Neural cell (in vitro differentiated cells): ENCODE measurements around the gene ERMAP.

Experiments
- EZH2 ChIP-seq: fragments of 200-600, 300-800 bp; shearing (Covaris generic), sonication (generic); IDR thresholded peaks from 2 replicates; pipeline ENCODE4 v1.6.1; 2014; ENCODE audit warnings: antibody characterized with exemption, low read length, borderline replicate concordance, mild to moderate bottlenecking; ENCODE audit not compliant: insufficient read depth, poor library complexity, severe bottlenecking
- POLR2AphosphoS5 ChIP-seq: IDR thresholded peaks from 2 replicates; pipeline ENCODE4 v1.6.1; 2012
- RAD21 ChIP-seq: fragments of 450-650 bp; conservative IDR thresholded peaks from 2 replicates; pipeline ENCODE4 v1.6.1; 2014; ENCODE audit warnings: antibody characterized with exemption, mild to moderate bottlenecking, moderate library complexity
- TAF1 ChIP-seq: IDR thresholded peaks from 2 replicates; pipeline ENCODE4 v1.6.1; 2012; ENCODE audit warnings: low read depth
- TF ChIP-seq, protein P1 (sequence below): fragments of 450-650 bp; IDR thresholded peaks from 2 replicates; pipeline ENCODE4 v1.5.1; 2014; ENCODE audit warnings: antibody characterized with exemption, mild to moderate bottlenecking, moderate library complexity; ENCODE audit not compliant: poor library complexity, severe bottlenecking

DNA sequence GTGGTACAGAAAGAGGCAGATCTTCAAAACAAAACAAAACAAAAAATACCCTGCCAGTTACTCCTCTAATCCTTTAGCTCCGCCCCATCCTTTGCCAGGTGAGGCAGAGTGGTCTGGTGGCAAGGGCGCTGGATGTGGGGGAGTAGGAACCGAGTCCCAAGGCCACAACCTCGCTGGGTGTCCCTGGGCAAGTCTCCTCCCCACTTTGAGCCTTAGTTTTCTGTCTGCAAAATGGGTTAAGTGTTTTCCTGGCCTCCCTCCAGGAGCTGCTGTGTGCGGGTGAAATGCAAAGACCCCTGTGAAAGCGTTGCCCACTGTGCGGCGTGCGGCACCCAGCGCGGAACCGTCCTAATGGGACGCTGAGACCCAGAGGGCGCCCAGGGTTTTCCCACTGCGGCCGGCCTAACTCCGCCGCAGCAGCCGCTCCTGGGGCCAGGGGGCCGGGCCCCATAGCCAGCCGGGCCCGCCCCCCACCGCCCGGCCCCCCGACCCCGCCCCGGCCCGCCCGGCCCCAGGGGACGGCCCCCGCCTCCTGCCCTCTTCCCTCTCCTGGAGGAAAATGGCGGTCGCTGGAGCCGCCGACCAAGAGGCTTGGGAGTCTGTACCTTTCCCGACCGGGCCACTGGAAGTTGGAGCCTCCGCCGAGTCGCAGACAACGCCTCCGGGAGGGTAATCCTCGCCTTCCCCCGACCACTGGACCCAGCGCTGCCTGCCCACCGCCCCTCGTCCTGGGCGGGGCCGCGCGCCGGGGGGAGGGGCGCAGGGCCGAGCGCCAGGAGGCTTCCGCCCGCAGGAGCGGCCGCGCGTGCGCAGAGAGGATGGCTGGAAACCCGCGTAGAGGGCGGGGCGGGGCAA is at the start of gene ERMAP, which contains the start of gene SVBP:
- TF ChIP-seq, protein P1, sequence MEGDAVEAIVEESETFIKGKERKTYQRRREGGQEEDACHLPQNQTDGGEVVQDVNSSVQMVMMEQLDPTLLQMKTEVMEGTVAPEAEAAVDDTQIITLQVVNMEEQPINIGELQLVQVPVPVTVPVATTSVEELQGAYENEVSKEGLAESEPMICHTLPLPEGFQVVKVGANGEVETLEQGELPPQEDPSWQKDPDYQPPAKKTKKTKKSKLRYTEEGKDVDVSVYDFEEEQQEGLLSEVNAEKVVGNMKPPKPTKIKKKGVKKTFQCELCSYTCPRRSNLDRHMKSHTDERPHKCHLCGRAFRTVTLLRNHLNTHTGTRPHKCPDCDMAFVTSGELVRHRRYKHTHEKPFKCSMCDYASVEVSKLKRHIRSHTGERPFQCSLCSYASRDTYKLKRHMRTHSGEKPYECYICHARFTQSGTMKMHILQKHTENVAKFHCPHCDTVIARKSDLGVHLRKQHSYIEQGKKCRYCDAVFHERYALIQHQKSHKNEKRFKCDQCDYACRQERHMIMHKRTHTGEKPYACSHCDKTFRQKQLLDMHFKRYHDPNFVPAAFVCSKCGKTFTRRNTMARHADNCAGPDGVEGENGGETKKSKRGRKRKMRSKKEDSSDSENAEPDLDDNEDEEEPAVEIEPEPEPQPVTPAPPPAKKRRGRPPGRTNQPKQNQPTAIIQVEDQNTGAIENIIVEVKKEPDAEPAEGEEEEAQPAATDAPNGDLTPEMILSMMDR, result no peak
- TF ChIP-seq POLR2AphosphoS5, result peak; percentile 90
- TF ChIP-seq EZH2, result no peak
- peak; percentile 58 for TF ChIP-seq TAF1
- no peak for TF ChIP-seq RAD21
